Hematopoietic multipotent progenitor cell treated with erythropoietin and hydrocortisone succinate and interleukin-3 and kit ligand, for 4 days (in vitro differentiated cells): ENCODE results near the gene TAS2R60.
"Not testable (repeated sequence)": the region's sequence is repeated elsewhere in the genome, so short reads cannot be mapped to it uniquely, and the experiment has no call there.

Experiments used
- DNase-seq: peaks from one replicate; pipeline ENCODE4 v3.0.0-alpha.2; 2015

Gene TAS2R60

GRCh38 chr7:143444063-143444782 lies 970 bp downstream of the TAS2R60 start:
- no peak for DNase-seq

DNA sequence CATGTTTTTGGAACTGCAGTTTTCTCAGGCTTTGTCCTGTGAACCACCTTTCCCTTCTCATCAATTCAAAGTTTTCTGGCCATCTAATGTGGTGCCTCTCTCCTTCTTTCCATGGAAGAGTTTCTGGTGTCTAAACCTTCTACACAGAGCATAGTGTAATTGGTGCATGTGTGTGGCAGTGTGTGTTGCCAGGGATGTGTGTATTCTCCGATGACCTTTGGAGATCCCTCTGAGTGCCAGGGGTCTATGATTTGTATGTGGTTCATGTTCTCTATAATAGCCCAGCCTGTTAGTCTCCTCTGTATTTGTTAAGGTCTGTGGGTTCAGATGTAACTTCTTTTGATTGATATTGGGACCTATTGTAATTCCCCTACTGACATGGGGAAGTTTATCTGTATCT lies 1.5 kb downstream of the TAS2R60 start:
- no peak for DNase-seq

- no peak for DNase-seq
Measured at GRCh38 chr7:143447466-143447865, 4.2 kb downstream of the TAS2R60 start.

GRCh38 chr7:143448429-143448828 lies 5.2 kb downstream of the TAS2R60 start:
- DNase-seq, result no peak

DNA sequence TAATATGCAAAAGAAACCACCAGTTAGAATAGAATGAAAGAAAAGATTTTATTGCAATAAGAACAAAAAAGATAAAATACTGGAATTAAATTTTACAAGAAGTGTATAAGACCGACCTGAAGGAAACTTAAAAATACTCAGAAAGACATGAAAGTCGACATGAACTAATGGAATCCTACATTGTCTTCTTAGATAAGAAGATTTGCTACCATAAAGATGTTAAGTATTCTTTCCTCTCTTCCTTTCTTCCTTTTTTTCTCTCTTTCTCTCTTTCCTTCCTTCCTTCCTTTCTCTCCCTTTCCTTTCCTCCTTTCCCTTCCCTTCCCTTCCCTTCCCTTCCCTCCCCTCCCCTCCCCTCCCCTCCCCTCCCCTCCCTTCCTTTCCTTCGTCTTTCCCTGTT lies 6.5 kb downstream of the TAS2R60 start:
- DNase-seq, result no peak

GRCh38 chr7:143451122-143451521 lies 7.9 kb downstream of the TAS2R60 start:
- DNase-seq, result no peak

DNA sequence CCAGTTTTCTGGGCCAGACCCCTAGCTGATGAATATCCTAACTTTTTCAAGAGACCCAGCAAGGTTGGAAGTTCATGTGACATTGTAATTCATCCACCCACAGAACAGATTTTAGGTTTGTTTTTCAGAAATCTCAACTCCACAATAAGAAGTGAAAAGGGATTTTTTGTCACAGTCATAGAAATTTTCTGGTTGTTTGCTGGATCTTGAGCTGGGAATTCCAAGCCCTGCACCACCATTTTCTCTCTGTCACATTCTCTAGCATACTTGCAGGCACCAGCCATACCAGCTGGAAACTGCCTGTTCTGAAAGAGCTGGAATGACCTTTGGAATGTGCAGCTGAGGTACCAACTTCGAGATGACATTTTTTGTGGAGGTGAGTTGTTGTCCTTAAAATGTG lies 8.5 kb downstream of the TAS2R60 start:
- no peak for DNase-seq

DNA sequence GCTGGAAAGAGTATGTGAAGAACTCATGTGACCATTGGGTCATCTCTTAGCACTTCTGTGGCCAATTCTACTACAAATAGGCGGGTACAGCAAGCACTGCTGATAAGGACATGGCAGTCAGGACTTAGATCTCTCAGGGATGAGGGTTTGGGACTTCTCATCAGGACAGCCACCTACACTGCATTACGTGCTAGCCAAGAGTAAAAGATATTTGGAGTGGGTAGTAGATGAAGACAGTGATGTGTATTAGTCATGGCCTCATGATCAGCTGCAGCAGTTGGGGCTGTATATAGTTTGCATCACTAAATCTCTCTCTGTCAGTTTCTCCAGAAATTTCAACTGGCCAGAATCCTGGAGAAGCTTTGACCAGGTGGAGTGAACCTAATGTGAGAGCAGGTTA lies 9.2 kb downstream of the TAS2R60 start:
- DNase-seq, result no peak

DNA sequence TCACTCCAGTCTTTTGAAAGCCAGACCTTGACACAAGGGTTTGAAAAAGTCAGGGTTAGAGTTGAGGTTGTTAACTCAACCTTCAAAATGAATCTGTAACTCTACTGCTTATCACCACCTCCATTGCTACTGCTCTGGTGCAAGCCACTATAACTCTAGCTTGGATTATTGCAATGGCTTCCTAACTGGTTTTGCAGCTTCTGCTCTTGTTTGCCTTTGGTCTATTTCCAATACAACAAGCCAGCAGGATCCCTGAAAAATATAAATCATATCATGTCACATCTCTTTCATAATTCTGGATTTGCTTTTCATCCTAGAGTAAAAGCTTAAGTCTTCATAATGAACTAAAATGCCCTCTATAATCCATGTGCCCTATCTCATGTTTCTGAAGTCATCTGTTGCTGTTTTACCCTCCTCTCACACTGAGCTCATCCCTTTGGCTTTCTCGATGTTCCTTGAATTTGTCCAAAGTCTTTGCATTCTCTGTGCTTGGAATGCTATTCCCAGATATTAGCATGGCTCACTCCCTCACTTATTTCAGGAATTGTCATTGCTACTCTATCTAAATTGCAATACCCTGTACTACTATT lies 10.9 kb downstream of the TAS2R60 start:
- no peak for DNase-seq

- no peak for DNase-seq
Measured at GRCh38 chr7:143455491-143455890, 12.2 kb downstream of the TAS2R60 start.

- DNase-seq, result no peak
Measured at GRCh38 chr7:143455942-143456341, 12.7 kb downstream of the TAS2R60 start.

DNA sequence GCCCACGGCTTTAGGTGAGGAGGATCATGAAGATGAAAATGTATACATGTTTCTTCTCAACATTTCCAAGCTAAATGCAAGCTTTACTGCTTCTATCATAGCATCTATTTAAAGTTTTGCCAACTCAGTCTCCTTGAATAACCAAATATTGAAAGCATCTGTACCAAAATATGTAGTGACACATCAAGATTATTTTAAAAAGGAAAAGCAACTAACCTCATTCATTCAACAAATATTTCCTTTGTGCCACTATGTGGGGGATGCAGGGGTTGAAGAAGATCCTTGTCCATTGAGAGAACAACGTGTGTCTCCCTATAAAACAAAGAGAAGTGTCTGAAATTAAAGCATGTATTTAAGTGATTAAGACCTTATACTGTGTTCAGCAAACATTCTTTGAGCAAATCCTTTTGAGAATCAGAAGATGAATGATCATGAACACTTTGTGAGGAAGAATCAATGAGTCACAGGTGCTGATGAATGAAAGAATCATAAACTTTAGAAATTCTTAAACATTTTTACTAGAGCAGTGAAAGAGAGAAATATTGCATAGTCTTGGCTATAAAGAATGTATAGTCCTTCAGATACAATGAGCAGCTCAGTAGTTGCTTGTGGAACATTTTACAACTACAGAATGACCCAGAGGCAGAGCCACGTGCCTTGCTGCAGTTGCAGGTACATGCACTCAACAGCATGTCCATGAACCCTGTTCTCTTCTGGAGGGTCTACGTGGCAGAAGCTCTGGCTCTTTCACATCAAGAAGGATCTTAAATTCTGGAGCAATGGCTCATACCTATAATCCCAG lies 13.9 kb downstream of the TAS2R60 start:
- no peak for DNase-seq

- DNase-seq, result no peak
Measured at GRCh38 chr7:143458263-143458662, 15.0 kb downstream of the TAS2R60 start.

DNA sequence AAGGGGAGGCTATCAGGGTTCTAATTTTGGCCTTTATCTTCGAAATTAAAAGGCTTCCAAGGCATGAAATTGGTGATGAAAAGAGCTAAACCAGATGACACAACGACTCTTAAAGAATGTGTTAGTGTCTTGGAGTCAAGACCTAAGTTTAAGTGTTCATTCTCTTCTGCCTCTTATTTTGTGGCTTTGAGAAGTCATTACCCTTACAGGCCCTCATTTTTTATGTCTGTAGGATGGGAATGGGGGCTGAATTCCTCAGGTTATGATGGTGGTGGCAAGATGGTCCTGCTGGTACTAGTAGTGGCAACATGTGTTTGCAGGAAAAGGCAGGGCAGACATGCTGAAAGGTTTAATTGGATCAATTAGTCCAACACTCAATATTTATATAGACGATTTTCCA lies 15.4 kb downstream of the TAS2R60 start:
- DNase-seq, result no peak

DNA sequence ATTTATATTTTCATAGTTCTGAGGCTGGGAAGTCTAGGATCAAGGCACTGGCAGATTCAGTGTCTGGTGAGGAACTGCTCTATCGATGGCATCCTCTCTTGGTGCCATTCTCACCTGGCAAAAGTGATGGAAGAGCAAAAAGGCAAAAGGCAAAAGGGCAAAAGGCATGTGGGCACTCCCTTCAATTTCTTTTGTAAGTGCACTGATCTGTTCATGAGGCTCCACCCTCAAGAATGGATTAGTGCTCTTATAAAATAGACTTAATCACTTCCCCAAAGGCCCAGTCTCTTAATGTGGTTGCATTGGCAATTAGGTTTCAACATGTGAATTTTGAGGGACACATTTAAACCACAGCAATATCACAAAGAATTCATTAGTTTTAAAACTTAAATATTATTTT lies 16.1 kb downstream of the TAS2R60 start:
- no peak for DNase-seq

- no peak for DNase-seq
Measured at GRCh38 chr7:143460271-143460979, 17.2 kb downstream of the TAS2R60 start.

- DNase-seq, result no peak
Measured at GRCh38 chr7:143462045-143462444, 18.8 kb downstream of the TAS2R60 start.

GRCh38 chr7:143463556-143463955 lies 20.3 kb downstream of the TAS2R60 start:
- peak; percentile 37 for DNase-seq

DNA sequence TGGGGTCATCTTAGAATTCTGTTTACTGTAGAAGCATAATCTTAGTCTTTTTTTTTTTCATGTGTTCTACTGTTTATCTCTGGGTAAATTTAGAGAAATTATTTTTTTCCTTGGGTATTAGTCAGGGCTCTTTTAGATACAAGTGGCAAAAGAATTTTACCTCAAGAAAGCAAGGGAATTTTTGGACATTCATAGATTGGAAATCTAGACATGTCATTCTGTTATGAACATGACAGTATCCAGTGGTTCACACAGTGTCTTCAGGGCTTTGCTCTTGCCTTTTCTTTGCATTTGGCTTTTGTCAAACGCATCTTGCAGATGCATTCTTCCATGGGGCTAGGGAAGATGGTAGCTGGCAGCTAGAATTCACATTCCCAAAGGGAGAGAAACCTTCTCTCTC lies 20.7 kb downstream of the TAS2R60 start:
- no peak for DNase-seq

- DNase-seq, result no peak
Measured at GRCh38 chr7:143467724-143468123, 24.5 kb downstream of the TAS2R60 start.

DNA sequence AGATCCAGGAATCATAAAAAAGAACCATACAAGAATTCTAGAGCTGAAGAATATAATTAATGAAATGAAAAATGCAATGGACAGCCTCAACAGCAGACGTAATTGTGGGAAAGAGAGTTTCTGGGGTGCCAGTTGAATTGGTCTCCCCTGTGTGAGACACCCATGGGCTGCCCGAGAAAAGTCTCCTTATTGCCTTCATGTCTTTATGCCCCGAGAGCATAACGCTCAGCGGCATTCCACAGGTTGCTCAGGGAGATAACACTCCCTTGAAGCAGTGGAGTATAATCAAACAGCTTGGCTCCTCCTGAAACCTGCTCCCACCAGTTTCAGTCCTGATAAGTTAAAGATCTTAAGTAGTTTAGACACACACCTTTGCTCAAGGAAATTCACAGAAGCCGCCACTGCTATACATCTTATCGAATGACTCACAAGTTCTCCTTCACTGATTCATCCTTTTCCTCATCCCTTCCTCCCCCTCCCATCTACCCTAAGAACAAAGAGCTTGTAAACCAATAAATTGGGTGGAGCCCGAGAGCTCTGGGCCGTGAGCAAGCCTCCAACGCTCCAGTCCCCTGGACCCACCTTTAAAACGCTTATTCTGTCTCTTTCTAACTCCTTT lies 28.9 kb downstream of the TAS2R60 start:
- DNase-seq, result not testable (repeated sequence)

DNA sequence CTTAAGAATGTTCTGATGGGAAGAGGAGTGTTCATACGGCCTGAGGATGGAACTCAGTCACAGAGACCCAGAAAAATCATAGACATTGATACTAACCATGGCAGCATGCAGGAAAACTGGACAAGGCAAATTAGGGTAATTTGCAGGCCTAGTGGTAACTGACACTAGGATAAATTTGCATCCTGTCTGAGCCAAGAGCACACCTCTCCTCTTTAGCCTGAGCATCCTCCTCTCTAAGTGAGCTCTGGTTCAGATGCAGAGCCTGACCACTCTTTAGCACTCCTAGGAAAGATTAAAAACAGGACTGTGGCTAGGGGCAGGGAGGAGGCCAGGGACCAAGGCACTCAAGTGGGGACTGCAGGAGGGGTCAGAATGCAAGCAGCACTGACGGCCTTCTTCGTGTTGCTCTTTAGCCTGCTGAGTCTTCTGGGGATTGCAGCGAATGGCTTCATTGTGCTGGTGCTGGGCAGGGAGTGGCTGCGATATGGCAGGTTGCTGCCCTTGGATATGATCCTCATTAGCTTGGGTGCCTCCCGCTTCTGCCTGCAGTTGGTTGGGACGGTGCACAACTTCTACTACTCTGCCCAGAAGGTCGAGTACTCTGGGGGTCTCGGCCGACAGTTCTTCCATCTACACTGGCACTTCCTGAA lies 34.4 kb downstream of the TAS2R60 start, which contains the start of gene TAS2R41:
Gene TAS2R41, plus strand, starts transcription at position 373 of the 650 bp plus-strand sequence. Its CDS starts 0 bp downstream, at position 373.
- no peak for DNase-seq
